ENCODE results near the gene PTPN2. TPM values are rescaled to one million over a fixed set of nuclear protein-coding genes. Genes with fewer than 3 reads are reported as not detected.

PTPN2 gene
- total RNA-seq, 1 donor from 2014 or later = 25.9 TPM

DNA sequence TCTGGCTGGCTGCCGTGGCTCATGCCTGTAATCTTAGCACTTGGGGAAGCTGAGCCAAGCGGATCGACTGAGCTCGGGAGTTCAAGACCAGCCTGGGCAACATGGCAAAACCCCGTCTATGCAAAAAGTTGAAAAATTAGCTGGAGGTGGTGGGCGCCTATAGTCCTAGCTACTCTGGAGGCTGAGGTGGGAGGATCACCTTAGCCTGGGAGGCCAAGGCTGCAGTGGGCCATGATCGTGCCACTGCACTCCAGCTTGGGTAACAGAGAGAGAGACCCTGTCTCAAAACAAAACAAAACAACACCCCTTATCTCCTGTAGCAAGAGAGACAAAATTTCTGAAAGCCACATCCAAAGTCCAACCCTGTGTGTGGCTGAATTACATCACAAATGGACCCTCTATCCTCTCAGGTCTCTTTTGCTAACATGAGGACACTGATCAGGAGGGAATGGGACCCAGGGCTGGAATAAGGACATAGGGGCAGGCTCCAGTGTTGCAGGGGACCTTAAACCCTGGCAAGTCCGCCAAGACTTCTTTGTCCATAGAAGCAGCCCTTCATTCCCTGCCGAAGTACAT, 116.4 kb downstream of the PTPN2 start:
- H3K4me3 Mint-ChIP-seq (ENCODE audit: unreplicated experiment) = no peak overlapping the region
- H3K9me3 Mint-ChIP-seq (ENCODE audit: unreplicated experiment) = no peaks in the 10 kb centered on the region
- DNase-seq (ENCODE audit: low read depth) = no peak
- no peak overlapping the region for H3K27ac ChIP-seq (ENCODE audit: low read depth, low read length)
- H3K4me1 Mint-ChIP-seq (ENCODE audit: low read depth, unreplicated experiment) = peaks cover 3% of the 10 kb centered on the region
- H2AFZ ChIP-seq (ENCODE audit: low read depth, low read length) = no peak overlapping the region
- no peak overlapping the region for H3K4me2 ChIP-seq (ENCODE audit: low read length)
- H3K27me3 ChIP-seq (ENCODE audit: insufficient read depth, low read length) = no peaks in the 10 kb centered on the region
- no peak for FAIRE-seq
- H3K27me3 Mint-ChIP-seq (ENCODE audit: low read depth, unreplicated experiment) = peaks cover 4% of the 10 kb centered on the region
- H3K9ac ChIP-seq (ENCODE audit: low read length) = no peak overlapping the region
- H3K36me3 ChIP-seq (ENCODE audit: insufficient read depth, low read length) = no peaks in the 10 kb centered on the region
- no peaks in the 10 kb centered on the region for H3K4me1 ChIP-seq (ENCODE audit: insufficient read depth, low read length)
- no peak for TF ChIP-seq EZH2 (IDR thresholded peaks at IDR 0.05; ENCODE audit: insufficient read depth, low read length)
- no peaks in the 10 kb centered on the region for H3K79me2 ChIP-seq (ENCODE audit: insufficient read depth, low read length)
- no peak overlapping the region for H3K27ac Mint-ChIP-seq (ENCODE audit: unreplicated experiment)
- no peak overlapping the region for H3K4me3 ChIP-seq (ENCODE audit: insufficient read depth, low read depth, low read length)
- no peaks in the 10 kb centered on the region for H3K9me3 ChIP-seq (ENCODE audit: insufficient read depth, low read depth, low read length)
- H3K36me3 Mint-ChIP-seq (ENCODE audit: low read depth, unreplicated experiment) = peaks cover 2% of the 10 kb centered on the region
- no peaks in the 10 kb centered on the region for H4K20me1 ChIP-seq (ENCODE audit: insufficient read depth, low read length)

DNA sequence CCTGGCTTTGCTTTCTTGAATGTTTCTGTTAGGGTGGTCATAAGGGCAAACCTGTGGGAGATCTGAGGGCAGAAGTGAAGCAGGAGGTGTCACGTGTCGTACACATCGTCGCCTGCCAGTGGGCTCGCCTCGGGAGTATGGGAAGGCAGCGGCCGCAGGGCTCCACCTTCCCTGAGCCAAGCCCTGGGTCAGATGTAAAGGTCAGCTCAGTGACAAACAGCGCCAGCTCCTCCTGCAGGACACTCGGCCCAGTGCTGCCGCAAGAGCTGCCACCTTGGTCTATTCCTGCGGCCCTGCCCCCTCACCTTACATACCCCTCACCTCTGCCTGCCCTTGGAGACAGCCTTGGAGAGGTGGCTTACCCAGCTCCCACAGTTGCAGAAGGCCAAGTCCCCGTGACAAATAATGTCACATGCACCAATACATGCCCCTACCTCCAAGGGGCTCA, 117.0 kb downstream of the PTPN2 start:
- no peaks in the 10 kb centered on the region for H3K9me3 ChIP-seq (ENCODE audit: insufficient read depth, low read depth, low read length)
- H2AFZ ChIP-seq (ENCODE audit: low read depth, low read length) = no peak overlapping the region
- no peak overlapping the region for H3K4me3 ChIP-seq (ENCODE audit: insufficient read depth, low read depth, low read length)
- Mint-ChIP-seq H3K36me3 (ENCODE audit: low read depth, unreplicated experiment) (peaks cover 2% of the 10 kb centered on the region), H3K27ac (ENCODE audit: unreplicated experiment) (no peak overlapping the region), H3K27me3 (ENCODE audit: low read depth, unreplicated experiment) (peaks cover 4% of the 10 kb centered on the region), H3K4me1 (ENCODE audit: low read depth, unreplicated experiment) (peaks cover 3% of the 10 kb centered on the region), H3K4me3 (ENCODE audit: unreplicated experiment) (no peak overlapping the region), H3K9me3 (ENCODE audit: unreplicated experiment) (no peaks in the 10 kb centered on the region)
- H3K4me1 ChIP-seq (ENCODE audit: insufficient read depth, low read length) = no peaks in the 10 kb centered on the region
- H3K79me2 ChIP-seq (ENCODE audit: insufficient read depth, low read length) = no peaks in the 10 kb centered on the region
- TF ChIP-seq EZH2 (IDR thresholded peaks at IDR 0.05; ENCODE audit: insufficient read depth, low read length) = no peak
- TF ChIP-seq, protein P1, sequence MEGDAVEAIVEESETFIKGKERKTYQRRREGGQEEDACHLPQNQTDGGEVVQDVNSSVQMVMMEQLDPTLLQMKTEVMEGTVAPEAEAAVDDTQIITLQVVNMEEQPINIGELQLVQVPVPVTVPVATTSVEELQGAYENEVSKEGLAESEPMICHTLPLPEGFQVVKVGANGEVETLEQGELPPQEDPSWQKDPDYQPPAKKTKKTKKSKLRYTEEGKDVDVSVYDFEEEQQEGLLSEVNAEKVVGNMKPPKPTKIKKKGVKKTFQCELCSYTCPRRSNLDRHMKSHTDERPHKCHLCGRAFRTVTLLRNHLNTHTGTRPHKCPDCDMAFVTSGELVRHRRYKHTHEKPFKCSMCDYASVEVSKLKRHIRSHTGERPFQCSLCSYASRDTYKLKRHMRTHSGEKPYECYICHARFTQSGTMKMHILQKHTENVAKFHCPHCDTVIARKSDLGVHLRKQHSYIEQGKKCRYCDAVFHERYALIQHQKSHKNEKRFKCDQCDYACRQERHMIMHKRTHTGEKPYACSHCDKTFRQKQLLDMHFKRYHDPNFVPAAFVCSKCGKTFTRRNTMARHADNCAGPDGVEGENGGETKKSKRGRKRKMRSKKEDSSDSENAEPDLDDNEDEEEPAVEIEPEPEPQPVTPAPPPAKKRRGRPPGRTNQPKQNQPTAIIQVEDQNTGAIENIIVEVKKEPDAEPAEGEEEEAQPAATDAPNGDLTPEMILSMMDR (IDR thresholded peaks at IDR 0.05; ENCODE audit: insufficient read depth, low read depth, low read length) = no peak
- no peak overlapping the region for H3K27ac ChIP-seq (ENCODE audit: low read depth, low read length)
- no peak overlapping the region for H3K9ac ChIP-seq (ENCODE audit: low read length)
- FAIRE-seq (no peak), DNase-seq (ENCODE audit: low read depth) (no peak)
- no peaks in the 10 kb centered on the region for H4K20me1 ChIP-seq (ENCODE audit: insufficient read depth, low read length)
- H3K4me2 ChIP-seq (ENCODE audit: low read length) = no peak overlapping the region
- no peaks in the 10 kb centered on the region for H3K36me3 ChIP-seq (ENCODE audit: insufficient read depth, low read length)
- no peaks in the 10 kb centered on the region for H3K27me3 ChIP-seq (ENCODE audit: insufficient read depth, low read length)

DNA sequence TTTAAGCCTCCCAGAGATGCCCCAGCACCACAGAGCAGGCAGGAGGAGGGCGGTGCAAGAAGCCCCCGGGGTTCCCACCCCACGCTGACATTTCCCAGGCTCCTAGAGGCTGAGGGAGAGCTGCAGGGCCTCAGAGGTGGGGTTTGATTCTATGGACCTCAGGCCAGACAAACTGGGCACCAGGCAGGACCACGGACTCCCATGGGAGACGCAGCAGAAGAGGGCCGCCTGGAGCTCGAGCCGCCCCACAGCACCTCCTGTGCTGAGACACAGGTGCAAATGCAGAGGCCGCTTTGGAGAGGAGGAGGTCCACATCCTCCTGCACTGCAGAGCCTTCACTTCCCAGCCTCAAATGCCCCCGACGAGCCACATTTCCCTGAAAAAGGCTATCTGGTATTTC, 118.5 kb downstream of the PTPN2 start:
- H3K27ac Mint-ChIP-seq (ENCODE audit: unreplicated experiment) = no peak overlapping the region
- H3K27me3 Mint-ChIP-seq (ENCODE audit: low read depth, unreplicated experiment) = peaks cover 4% of the 10 kb centered on the region
- TF ChIP-seq EZH2 (IDR thresholded peaks at IDR 0.05; ENCODE audit: insufficient read depth, low read length) = no peak
- TF ChIP-seq, protein P1 (IDR thresholded peaks at IDR 0.05; ENCODE audit: insufficient read depth, low read depth, low read length) = no peak
- no peak for DNase-seq (ENCODE audit: low read depth)
- Histone ChIP-seq H3K27me3 (ENCODE audit: insufficient read depth, low read length) (no peaks in the 10 kb centered on the region), H4K20me1 (ENCODE audit: insufficient read depth, low read length) (no peaks in the 10 kb centered on the region), H3K79me2 (ENCODE audit: insufficient read depth, low read length) (no peaks in the 10 kb centered on the region), H3K36me3 (ENCODE audit: insufficient read depth, low read length) (no peaks in the 10 kb centered on the region), H3K4me3 (ENCODE audit: insufficient read depth, low read depth, low read length) (no peak overlapping the region), H3K9me3 (ENCODE audit: insufficient read depth, low read depth, low read length) (no peaks in the 10 kb centered on the region), H3K9ac (ENCODE audit: low read length) (no peak overlapping the region), H3K4me1 (ENCODE audit: insufficient read depth, low read length) (no peaks in the 10 kb centered on the region), H3K4me2 (ENCODE audit: low read length) (no peak overlapping the region), H2AFZ (ENCODE audit: low read depth, low read length) (no peak overlapping the region), H3K27ac (ENCODE audit: low read depth, low read length) (no peak overlapping the region)
- peaks cover 2% of the 10 kb centered on the region for H3K36me3 Mint-ChIP-seq (ENCODE audit: low read depth, unreplicated experiment)
- FAIRE-seq = no peak
- H3K9me3 Mint-ChIP-seq (ENCODE audit: unreplicated experiment) = no peaks in the 10 kb centered on the region
- H3K4me3 Mint-ChIP-seq (ENCODE audit: unreplicated experiment) = no peak overlapping the region
- H3K4me1 Mint-ChIP-seq (ENCODE audit: low read depth, unreplicated experiment) = peaks cover 3% of the 10 kb centered on the region

Measured in astrocyte (in vitro differentiated cells and primary cell).